HL-60/S4 treated with retinoic acid at 250 ng/mL for 4 days and 3 days (cell line): Measurements from ENCODE around the gene NPHP1.
"Not testable (repeated sequence)": the region's sequence is repeated elsewhere in the genome, so short reads cannot be mapped to it uniquely, and the experiment has no call there.

Experiments used
- in situ Hi-C: fragments of 300-500 bp; cut with MboI; formaldehyde crosslinking; loops from 2 replicates; pipeline ENCODE4 v1.7.0; 2022; ENCODE audit warnings: low sequenced_read_pairs

Gene NPHP1

DNA sequence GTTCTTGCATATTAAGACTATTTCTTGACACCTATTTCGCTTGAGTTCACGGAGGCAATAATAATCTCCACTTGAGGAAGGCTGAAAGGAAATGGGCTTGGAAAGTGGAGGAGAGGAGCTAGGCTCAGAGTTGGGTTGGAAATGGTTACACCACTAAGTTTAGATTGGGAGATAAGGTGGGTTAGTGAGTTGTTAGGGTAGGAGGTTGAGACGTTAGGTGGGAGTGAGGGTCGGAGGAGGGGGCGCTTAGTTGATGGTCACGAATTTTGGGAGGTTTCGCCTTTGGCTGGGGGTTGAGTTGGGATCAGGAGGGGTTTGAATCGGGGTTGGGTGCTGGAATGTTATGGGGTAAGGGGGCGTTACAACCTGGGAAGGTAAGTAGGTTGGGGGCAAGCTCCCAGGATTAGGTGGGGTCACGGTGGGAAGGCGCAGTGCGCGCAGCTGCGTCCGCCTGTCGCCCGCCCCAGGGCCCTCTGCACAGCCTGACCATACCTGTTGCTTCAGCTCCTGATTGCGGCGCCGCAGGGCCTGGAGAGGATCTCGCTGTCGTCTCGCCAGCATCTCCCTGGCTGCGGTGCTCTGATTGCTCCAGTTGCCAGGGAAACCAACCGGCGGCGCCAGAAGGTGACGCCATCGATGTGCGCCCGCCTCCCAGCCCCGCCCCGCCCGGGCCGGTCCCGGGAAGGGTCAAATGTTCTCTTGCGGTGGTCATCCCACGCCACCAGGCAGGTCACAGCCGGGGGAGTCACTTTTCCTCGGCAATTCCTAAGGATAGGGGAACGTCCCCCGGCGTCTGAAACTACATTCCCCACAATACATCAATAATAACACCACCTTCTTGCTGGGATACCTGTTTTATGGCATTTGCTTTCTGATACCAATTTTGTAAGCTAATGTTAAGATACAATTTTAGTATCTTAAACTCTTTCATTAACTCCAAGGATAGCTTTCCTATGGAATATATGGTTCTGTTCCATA lies at the start of gene NPHP1:
NPHP1 (minus strand) TSS at position 606 of the 978 bp plus-strand sequence; CDS start at position 561, 45 bp downstream.
- in situ Hi-C loops, result no loop called here

DNA sequence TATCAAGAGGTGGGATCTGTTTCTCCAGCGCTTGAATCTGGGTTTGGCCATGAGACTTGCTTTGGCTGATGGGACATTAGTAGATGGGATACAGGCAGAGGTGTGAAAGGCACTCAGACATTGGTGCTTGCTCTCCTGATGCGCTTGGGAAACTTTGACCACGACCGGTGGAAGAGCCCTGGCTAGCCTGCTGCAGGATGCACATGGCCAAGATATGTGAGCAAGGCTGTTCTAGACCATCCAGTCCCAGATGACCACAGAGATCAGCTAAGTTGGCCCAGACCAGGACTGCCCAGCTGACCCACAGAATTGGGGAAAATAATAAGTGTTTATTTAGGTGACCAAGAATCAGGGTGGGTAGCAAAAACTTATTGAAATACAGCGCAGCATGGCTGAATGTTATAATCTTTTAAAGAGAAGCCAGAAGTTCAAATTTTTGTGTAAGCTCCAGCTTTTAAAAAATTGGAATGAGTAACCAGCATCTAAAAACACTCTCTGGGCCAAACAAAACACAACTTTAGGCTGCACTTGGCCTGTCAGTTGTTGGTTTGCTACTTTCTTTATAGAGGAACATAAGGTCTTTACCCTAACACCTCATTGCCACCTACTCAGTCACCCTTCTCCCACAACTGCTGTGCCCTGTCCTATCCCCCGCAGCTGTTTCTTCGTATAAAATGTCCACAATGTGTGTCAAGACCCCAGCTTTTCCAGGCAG lies 43.4 kb upstream of the NPHP1 start:
- in situ Hi-C loops, result not testable (repeated sequence)

DNA sequence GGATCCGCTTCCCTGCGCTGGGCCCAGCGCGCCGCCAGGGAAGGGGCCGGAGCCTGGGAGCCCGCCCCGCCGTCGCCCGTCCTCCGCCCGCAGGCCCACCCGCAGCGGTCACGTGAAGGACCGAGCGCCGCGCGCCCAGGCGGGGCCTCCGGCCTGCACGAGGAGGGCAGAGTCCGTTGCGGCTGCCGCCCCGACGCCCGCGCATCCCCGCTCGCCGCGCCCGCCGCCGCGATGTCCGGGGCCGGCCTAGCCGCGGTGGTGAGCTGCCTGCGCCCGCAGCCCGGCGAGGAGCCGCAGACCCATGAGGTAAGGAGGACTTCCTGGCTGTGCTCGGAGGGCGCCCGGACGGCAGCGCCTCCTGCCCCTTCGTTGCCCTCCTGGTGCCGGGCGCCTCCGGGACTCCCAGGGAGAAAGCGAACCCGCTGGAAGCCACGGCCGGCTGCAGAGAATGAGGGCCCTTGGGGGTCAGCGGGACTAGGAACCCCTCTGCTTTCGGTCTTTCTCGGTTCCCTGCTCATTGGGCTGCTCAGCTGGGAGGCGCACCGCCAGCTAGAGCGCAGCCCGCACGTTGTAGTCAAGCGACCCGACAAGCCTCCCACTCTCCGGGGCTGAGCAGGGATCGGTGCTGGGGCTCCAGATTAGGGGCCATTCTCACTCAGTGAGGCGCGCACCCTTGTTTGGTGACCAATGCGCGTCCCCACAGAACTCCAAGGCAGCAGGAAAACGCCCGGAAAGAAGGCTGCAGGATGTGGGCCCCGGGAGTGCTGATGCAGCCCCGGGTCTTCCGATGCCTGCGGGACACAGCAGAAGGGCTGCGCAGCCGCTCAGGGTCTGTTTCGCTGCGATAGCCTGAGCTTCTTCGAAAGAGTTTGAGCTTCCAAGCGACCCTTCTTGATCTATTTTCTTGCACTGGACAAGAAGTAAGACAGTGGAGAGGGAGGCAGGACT lies 40.9 kb upstream of the NPHP1 start:
- in situ Hi-C loops, result not testable (repeated sequence)

DNA sequence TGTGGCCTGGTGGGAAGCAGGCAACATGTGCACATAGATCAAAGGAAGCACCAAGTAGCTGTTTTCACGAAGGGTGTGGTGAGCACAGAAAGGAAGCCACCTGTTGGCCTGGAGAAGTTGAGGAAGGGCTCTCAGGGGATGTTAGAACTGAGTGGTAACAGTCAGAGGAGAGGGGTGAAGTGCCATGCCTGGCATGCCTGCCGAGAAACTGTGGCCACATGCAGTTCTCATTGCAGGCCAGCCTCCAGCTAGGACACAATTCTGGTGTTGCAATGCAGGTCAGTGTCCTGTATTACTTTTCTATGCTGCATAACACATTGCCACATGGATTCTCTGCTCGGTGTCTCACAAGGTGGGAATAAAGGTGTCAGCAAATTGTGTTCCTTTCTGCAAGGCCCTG lies 38.5 kb upstream of the NPHP1 start:
- in situ Hi-C loops, result not testable (repeated sequence)

DNA sequence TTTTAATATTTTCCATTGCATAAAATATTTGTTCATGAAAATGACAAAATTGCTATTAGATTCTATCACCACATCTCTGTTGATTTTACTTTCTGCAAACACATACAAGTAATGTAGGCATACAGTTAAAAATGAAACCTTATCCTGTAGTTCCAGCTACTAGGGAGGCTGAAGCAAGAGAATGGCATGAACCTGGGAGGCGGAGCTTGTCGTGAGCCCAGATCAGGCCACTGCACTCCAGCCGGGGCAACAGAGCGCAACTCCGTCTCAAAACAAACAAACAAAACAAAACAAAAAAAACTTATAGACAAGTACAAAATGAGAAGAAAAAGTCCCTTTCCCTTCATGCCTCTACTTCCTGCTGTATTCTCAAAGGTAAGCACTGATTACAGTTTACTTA lies 29.7 kb upstream of the NPHP1 start:
- in situ Hi-C loops, result not testable (repeated sequence)

DNA sequence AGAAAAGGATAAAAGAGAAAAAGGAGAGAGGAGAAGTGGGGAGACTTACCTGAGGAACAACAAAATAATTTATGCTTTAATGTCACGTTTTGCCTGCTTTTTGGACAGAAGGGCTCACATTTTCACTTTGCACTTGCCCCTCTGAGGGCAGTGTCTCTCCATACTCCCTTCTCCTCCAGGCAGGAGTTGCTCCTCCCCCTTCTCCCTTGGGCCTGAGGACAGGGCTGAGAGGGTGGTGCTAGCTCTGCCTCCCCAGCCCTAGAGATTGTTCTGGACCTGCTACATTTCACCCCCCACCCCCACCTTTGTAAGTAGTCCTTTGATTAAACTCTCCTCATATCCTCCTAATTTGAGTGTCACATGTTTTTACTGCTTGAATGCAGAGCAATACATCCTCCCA lies 25.1 kb upstream of the NPHP1 start:
- in situ Hi-C loops, result not testable (repeated sequence)

DNA sequence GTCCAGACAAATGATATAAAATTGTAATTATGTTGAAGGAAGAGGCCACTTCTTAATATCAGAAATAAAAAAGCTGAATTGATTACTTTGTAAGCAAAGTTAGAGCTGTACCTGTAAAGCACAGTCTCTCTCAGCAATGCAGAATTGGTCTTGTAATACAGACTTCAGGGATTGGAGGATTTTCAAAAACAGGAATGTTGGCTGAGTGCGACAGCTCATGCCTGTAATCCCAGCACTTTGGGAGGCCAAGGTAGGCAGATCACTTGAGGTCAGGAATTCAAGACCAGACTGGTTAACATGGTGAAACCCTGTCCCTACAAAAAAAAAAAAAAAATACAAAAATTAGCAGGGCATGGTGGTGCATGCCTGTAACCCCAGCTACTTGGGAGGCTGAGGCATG lies 17.8 kb upstream of the NPHP1 start:
- in situ Hi-C loops, result not testable (repeated sequence)

DNA sequence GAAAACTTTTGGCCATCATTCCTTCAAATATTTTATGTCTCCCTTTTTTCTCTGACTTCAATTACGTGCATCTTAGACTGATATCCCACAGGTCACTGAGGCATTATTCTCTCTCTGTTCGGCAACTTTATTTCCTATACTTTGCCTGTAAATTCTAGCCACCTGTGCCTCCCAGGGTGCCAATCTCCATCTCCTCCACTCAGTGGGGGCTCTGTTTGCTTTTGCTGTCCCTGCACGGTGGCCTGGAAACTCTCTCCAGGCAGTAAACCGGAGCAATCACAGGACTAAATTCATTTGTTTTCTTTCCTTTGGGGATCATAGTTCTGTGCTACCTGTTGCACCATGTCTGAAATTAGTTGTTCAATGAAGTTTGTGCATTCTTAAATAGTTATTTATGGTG lies 17.1 kb upstream of the NPHP1 start:
- in situ Hi-C loops, result no loop called here

DNA sequence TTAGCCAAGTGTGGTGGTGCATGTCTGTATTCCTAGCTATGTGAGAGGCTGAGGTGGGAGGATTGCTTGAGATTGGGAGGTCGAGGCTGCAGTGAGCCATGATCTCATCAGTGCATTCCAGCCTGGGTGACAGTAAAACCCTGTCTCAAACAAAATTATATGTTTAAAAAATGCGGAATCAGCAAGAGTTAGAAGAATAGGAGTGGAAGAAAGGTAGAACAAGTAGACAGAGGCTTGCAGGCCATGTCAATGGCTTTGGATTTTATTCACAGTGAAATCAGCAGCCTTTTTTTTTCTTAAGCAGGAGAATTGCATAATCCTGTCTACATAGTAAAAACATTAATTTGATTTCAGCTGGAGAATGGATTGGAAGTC lies 15.4 kb upstream of the NPHP1 start:
- in situ Hi-C loops, result no loop called here

DNA sequence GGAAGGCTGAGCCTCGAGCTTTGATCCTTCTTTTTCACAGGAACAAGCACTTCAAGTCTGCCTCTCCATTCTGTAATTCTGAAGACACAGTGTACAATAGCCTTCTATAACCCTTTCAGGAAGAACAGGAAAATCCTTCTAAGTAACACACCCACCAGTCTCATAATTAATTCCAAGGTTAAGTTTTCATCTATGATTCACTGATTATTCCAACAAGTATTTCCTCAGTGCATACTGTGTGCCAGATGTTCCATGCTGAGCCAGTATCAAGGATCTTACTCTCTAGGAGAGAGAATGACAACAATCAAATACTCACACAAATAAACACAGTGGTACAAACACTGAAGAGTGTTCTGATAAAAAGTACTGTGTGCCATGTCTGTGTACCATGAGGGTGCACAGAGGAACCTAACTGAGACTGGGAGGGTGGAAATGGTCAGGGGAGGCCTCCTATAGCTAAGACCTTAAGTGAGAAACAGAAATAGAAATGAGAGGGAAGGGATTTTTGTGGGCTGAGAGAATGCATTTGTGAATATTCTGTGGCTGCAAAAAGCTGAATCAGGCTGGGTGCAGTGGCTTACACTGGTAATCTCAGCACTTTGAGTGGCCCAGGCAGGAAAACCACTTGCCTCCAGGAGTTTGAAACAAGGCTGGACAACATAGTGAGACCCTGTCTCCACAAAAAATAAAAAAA lies 14.8 kb upstream of the NPHP1 start:
- in situ Hi-C loops, result no loop called here

DNA sequence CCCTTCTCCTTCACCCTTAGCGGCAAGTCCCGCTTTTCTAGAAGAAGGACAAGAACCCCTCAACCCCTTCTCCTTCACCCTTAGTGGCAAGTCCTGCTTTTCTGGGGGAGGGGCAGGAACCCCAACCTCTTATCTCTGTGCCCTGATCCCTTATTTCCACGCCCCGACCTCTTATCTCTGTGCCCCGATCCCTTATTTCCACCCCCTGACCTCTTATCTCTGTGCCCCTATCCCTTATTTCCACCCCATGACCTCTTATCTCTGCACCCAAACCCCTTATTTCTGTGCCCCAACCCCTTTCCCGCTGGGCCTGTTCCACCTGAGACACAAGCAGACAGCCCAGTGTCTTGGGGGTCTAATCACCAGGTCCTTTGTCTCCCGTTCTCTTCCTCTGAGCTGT lies 14.1 kb upstream of the NPHP1 start:
- in situ Hi-C loops, result not testable (repeated sequence)

DNA sequence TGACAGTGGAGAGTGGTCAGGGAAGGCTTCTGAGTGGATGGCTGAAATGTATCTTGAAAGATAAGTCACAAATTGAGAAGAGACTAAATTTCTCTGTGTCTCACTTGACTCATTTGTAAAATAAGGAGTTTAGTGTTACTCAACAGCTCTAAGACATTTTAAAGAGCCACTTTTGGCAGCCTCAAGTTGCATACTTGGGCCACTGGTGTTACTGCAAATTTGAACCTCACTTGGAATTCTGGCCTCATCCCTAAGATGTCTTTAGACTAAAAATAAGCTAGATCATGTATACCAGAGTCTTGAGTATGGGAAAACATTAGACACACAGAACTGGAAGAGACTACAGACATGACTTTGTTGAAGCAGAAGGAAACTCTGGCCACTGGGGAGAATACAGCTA lies 12.0 kb upstream of the NPHP1 start:
- in situ Hi-C loops, result no loop called here

DNA sequence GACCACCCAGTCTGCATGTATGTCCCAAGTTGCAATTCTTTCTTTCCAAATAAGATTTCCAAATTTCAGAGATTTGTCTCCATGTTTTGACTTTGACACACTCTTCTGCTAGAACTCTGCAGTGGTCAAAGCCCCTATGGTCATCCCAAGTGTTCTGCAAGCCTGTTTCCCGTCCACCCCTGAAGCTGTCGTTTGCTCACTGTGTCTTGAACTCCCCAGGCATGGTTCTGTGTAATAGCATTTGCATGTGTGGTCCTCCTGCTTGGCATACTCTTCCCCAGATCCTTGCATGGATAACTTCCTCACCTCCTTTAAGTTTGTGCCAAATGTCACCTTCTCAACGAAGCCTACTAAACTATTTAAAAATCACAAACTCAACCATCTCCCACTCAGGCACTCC lies 11.4 kb upstream of the NPHP1 start:
- in situ Hi-C loops, result no loop called here

DNA sequence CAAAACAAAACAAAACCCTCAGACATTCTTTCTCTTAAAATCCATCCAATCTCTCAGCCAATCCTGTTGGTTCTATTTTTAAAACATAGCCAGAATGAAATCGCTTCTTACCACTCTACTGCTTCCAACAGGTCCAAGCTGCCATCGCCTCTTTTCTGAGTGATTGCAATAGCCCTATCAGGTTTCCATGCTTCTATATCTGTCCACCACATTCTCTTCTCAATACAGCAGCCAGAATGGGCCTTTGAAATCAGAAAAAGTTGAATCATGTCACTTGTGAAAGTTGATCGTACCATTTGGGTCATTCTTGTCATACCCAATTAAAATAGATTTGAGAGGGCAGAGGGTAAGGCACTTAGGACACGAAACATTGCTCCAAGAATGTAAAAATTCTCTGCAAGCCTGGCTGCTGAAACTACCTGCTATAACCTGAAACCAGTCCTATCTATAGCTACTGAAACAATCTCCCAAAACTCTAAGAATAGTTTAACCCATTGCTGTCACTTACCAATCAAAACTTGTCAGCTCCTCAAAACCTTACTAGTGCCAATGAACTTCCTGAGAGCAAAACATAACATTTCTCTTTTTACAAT lies 10.8 kb upstream of the NPHP1 start:
- in situ Hi-C loops, result no loop called here

DNA sequence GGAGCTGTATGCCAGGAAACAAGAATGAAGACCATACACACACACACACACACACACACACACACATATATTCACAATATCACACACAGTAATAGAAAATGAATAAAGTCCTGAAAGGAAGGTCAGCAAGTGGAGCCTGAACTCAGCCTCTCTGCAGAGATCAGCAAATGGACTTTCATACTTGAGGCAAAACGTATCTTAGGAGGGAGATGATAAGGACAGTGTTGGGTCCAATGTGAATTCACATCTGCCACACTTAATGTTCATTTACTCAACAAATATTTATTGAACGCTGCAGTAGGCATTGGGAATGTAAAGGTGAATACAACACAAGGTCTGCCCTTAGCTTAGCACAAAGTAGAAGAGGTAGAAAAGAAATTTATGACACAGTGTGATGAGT lies 10.3 kb upstream of the NPHP1 start:
- in situ Hi-C loops, result no loop called here

DNA sequence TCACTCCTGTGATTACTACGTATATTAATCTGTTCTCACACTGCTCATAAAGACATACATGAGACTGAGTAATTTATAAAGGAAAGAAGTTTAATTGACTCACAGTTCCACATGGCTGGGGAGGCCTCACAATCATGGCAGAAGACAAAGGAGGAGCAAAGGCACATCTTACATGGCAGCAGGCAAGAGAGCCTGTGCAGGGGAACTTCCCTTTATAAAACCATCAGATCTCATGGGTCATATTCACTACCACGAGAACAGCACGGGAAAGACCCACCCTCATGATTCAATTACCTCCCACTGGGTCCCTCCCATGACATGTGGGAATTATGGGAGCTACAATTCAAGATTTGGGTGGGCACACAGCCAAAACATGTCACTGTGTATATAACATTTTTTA lies 8.7 kb upstream of the NPHP1 start:
- in situ Hi-C loops, result not testable (repeated sequence)

DNA sequence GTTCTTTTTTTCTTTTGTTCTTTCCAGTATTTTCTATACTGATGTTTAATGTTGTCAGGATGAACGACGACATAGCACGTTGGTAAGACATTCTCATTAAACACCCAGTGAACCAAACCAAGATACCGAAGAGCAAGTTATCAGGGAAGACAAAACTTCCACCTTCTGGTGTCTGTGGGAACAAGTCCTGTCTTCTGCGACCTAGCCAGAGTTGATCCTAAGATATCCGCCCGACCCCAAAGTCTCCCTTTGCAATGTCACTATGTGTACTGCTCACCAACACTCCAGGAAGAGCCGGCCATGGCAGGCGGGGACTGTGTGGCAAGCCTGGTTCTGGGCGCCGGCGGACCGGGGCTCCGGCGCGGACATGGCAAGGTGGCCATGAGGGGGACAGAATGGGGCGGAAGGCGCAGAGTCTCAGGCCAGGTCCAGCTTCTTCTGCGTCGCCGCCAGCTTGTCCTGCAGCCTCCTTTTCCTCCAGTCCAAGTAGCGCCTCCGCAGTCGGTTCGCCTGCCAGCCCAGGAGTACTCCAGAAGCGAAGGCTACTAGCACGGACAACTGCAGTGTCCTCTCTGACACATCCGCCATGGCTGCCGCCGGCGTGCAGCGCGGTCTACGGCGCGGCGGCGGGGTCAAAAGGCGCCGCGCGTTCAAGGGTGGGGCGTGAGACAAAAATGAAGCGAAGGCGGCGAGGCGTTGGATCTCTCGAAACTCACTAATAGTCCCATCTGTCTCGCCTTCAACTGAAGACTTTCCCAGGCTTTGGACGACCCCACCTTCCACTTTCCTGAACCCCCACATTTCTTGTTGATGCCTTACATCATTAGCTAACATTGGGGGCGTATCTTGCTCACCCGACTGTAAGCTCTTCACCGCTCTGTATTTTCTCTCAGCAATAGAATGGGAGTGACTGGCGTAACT lies 7.4 kb upstream of the NPHP1 start, which contains the start of gene MTLN:
MTLN (minus strand) TSS at position 610 of the 921 bp plus-strand sequence; CDS start at position 588, 22 bp downstream.
- in situ Hi-C loops, result no loop called here

DNA sequence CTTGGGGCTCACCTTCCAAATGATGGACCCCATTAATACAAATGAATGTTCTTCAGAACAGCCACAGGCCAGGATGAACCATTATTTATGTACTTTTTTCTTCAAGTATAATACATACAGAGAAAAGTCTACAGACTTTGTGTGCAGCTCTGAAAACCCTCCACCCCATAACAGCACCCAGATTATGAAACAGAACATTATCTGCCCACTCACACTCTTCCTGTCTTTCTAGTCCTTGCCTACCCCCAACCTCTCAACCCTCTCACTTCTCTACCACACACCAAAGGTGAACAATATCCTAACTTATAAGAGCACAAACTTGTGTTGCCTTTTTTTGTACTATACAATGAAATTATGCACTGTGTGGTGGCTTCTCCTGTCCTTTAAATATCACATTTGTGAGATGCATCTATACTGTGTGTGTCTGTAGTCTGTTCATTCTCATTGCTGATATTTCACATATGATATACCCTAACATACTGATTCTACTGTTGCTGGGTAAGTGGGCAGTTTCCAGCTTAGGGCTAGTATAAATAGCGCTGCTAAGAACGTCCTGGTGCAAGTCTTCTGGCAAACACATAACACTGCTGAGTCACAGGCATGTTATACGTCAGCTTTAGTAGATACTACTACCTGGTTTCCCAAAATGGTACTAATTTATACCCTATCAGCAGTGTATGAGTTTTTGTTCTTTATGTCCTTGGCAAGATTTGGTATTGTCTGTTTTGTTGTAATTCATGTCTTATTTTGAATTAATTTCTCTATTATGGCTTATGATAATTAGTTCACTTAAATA lies 1.0 kb upstream of the NPHP1 start:
- in situ Hi-C loops, result no loop called here
